ENCODE results near the gene RCAN2.

GRCh38 chr6:46509981-46510510 is 18.8 kb upstream of the RCAN2 start:
- TF ChIP-seq POLR2A (IDR thresholded peaks at IDR 0.05) (no peak), CTCF (IDR thresholded peaks at IDR 0.05) (no peak)

Measured in gastroesophageal sphincter (tissue), 3 donors.